A549 (cell line): ENCODE data around the gene MYO1D.

ENCODE experiments used
- BHLHE40 ChIP-seq: IDR thresholded peaks from 2 replicates; pipeline ENCODE4 v1.6.1; 2012; ENCODE audit warnings: low read depth, low read length, inconsistent platforms
- CTCF ChIP-seq: fragments of >200 bp; sonication (Bioruptor Twin); formaldehyde crosslinking; IDR thresholded peaks from 3 replicates; pipeline ENCODE4 v1.5.1; 2016
- EP300 ChIP-seq, 2 experiments: fragments of >200 bp; sonication (Bioruptor Twin); formaldehyde crosslinking; IDR thresholded peaks; 2 replicates in 1 of 2; 3 replicates in 1 of 2; pipeline ENCODE4 v1.6.1; 2016 to 2017
- JUN ChIP-seq, 2 experiments: fragments of >200 bp; sonication (Bioruptor Twin); formaldehyde crosslinking; IDR thresholded peaks; 2 replicates in 1 of 2; 3 replicates in 1 of 2; pipeline ENCODE4 v1.6.1; 2016 to 2017
- POLR2A ChIP-seq: IDR thresholded peaks from 2 replicates; pipeline ENCODE4 v1.6.1; 2012; ENCODE audit warnings: mild to moderate bottlenecking, low read length
- RAD21 ChIP-seq, 2 experiments: fragments of >200 bp in 1 of 2; sonication (Bioruptor Twin) in 1 of 2; formaldehyde crosslinking in 1 of 2; IDR thresholded peaks in 1 of 2; conservative IDR thresholded peaks in 1 of 2; 2 replicates in 1 of 2; 3 replicates in 1 of 2; pipeline ENCODE4 v1.6.1; 2012 to 2018; ENCODE audit warnings: inconsistent platforms in 1 of 2

GRCh38 chr17:32763855-32764439, 113.0 kb downstream of the MYO1D start:
- TF ChIP-seq EP300 (IDR thresholded peaks at IDR 0.05) (no peak), BHLHE40 (no peak), POLR2A (no peak), JUN (IDR thresholded peaks at IDR 0.05) (no peak), RAD21 (conservative IDR thresholded peaks at IDR 0.05 in 1 of 2, IDR thresholded peaks at IDR 0.05 in 1 of 2) (no peak), CTCF (no peak)
